Activated CD8-positive, alpha-beta memory T cell treated with anti-CD3 and anti-CD28 coated beads for 48 hours (primary cell): ENCODE data around the gene CHMP4B.

Source experiments
- DNase-seq, 3 experiments: peaks; one replicate each; pipeline ENCODE4 v3.0.0-alpha.2; 2020; ENCODE audit warnings: low read depth in 2 of 3, low spot score in 2 of 3

Gene CHMP4B

DNA sequence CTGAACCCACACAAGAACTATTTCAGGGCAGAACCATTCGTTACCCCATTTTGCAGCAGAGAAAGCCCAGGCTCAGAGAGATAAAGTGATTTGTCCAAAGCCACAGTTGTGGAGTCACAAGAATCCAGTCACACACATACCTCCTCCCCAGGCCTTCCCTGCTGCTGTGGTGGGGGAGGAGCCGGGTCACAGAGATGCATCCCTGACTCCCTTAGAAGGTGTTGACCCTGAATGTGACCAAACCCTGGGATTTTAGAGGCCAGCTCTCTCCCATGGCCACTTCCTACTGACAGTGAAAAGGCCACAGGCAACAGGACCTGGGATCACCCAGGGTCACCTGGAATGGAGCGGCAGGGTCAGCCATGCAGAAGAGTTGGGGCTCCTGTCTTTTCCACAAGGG, 48.6 kb downstream of the CHMP4B start:
- no peak for DNase-seq

DNA sequence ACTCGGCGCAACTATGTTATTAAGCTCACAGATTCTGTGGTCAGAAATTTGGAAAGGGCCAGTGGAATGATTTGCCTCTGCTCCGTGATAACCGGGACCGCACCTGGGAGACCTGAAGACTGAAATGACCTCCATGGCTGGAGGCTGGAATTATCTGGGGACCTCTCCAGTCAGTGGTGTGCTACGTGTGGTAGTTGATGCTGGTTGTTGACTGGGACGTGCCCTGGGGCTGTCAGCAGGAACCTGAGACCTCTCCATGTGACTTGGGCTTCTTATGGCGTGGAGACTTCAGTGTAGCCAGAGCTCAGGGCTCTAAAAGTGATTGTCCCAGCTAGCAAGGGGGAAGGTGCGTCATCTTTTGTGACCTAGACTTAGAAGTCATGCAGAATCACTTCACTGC, 50.3 kb downstream of the CHMP4B start:
- no peak for DNase-seq

DNA sequence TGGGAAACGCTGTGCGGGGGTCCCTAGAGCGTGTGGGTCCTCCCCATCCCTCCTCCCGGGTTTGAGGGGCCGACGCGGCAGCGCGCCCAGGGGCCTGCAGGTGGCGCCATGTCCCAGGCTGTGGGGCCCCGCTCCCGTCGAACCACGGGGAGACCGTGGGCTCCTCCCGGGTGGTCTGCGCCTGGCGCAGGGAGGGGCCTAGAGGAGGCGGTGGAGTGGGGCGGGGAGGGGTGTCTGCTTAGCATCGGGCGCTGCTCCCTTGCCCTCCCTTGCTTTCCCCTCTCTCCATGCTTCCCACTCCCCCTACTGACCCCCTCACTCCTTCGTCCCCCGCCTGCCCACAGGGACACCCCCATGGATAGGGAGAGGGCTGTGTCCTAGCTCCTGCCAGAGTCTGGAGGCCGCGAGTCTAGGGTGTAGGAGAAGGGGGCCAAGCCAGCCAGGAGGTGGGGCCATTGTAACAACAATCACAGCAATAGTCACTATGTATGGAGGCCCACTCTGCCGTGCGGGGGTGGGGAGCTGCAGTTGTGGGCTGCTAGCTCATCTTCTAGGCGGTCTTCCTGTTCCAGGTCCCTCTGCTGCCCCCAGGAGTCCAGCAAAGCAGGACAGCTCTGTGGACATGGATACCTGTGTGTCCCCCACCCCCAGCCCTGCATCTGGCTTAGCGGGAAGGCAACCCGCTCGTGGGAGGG, 51.7 kb downstream of the CHMP4B start:
- peak in 2 of 3 experiments; percentile 21 to 49 for DNase-seq

DNA sequence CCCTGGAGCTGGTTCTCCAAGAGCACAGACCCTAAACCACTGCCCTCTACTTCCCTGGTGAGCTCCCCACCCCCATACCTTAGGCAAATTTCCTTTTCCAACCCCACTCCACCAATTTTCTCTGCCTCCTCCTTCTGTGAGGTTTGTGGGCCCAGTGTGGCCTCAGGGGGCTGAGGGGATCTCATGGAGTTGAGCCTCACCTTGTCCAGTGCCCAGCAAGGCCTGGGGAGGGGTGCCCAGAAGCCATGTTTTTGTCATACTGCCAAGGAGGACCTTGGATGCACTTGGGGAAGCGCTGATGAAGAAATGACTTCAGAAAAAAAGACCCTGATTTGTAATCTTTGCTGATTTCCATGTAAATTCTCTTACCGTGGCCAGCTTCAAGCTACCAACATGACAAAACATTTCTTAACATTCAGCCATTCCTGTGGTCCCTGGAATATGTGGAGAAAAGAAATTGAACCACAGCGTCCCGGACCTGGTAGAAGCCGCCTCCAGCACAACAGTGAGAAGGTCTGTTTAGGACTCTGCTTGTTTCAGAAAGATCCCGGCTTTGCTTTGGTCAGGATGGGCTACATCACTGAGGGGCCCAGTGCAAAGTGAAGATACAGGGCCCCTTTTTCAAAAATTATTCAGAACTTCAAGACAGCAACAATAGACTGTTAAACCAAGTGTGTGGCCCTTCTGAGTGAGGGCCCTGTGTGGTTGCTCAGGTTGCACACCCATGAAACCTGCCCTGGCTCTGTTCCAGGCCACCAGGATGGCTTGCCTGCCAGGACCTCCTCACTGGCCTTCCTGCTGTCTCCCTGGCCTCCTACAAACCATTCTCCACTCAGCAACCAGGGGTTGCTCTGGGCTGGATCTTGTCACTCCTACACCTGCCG, 52.5 kb downstream of the CHMP4B start:
- no peak for DNase-seq

DNA sequence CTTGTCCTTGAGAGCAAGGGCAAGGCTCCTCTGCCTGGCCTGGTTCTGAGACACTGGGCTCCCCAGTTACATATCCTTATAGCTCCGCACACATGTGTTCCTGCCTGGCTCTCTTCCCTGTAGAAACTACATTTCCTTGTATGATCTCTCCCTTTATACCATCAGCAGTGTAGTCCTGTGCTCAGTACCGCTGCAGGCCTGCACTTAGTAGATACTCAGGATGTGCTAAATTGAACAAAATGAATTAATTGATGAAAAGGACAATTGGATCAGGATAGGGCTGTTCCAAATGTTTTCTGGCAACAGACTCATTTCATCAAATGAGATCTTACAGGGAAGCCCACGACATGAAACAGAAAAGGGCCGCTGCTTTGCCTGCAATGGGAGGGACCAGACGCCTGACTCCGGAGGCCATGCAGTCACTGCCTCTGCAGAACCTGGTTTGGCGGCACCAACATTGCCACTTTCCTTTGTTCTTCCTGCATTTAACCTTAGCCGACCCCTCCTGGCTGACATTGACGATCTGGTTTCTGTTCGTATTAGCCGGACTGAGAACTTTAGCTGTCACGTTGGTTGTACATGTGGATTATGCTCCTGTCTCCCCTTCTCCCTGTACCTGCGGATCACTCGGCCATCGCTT, 53.3 kb downstream of the CHMP4B start:
- DNase-seq, result no peak

DNA sequence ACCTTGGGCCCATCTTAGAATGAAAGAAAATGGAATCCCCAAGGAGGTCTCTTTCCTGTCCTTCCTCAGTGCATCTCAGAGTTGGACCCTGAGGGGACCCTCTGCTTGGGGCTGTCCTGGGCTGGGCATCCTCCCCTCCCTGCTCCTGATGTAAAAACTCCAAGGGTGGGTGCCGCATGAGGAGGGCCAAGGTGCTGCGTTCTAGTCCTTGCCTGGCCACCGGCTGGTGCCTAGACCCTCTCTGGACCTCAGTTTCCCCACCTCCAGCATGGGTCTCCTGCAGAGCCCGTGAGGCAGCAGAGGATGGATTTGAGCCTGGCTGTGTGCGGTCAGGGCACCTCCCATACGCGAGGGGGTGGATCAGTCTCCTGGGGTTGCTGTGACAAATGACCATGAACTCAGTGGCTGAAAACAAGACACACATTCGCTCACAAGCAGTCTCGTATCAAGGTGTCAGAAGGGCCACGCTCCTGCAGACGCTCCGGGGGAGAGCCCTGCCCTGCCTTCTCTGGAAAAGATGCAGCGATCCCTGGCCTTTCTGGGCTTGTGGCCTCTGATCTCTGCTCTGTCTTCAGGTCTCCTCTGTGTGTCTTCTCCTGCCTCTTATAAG, 54.7 kb downstream of the CHMP4B start:
- no peak for DNase-seq

DNA sequence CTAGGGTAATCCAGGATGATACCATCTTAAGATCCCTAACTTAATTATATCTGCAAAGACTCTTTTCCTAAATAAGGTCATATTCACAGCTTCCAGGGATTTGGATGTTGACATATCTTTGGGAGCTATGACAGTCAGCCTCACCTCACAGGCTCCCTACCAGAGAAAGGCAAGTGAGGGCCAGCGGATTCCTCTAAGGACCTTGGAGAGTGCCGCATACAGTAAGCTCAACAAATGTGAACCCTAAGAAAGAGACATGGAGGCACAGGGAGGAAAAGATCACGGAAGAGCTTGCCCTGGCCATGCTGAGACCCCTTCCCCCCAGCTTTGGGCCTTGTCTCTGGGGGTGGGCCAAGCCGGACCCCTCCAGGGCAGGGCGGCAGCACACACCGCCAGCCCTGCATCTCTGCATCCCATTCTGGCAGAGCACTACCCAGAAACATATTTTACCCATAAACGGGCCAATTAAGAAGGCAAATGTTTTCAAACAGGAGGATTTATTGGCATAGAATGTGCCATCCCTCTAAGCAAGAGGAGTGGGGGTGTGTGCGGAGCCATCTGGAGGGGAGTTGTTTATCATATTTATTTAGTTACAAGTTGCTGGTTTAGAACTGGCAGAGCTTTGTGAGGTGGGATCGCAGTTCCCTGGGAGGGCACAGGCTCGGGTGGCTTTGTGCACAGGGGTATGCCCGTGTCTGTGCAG, 55.4 kb downstream of the CHMP4B start:
- no peak for DNase-seq

DNA sequence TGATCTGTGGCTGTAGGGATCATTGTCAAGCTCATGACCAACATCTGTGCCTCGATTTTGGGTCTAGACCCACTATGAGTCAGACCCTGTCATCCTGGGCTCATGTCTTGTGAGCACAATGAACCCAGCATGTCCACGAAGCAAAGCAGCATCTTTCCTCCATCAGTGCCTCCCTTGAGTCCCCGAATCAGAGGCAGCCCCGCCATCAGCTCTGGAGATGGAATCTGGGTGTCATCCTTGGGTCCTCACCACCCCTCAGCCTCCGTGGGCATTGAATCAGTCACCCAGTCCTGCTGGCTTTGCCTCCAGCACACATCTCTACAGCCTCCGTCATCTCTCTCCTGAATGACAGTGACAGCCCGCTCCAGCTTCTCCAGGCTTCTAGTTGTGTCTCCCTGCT, 56.9 kb downstream of the CHMP4B start:
- no peak for DNase-seq

DNA sequence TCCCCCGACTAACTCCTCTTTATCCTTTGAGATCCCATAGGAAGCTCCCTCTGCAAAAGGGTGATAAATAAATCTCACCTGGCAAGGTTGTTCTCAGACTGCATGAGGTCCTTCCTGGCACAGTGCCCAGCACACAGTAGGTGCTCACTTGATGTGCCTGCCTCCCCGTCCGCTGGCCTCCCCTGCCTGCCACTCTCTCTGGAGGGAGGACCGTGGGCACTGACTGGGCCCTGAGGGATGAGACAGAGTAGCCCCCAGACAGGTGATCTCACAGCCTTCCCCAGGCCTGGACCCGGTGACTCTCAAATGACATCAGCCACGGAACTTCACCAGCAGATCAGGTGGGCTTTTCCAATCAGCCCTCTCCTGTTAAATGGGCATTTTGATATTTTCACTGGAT, 57.4 kb downstream of the CHMP4B start:
- no peak for DNase-seq

DNA sequence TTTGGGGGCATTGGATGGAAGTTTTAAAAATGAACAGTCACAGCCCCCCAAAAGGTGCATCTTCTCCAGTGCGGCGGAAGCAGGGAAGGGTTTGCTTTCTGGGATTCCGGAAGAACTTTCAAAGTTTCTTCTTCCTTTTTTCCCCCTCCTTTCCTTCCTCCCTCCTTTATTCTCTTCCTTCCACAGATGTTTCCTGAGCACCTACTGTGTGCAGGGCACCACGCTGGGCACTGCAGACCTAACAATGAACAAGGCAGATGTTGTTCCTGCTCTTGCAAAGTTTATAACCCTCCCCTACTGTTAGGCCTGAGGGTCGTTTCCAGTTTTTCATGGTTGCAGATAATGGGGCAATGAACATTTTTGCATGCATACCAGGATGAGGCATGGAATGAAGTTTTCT, 58.1 kb downstream of the CHMP4B start:
- DNase-seq, result no peak

DNA sequence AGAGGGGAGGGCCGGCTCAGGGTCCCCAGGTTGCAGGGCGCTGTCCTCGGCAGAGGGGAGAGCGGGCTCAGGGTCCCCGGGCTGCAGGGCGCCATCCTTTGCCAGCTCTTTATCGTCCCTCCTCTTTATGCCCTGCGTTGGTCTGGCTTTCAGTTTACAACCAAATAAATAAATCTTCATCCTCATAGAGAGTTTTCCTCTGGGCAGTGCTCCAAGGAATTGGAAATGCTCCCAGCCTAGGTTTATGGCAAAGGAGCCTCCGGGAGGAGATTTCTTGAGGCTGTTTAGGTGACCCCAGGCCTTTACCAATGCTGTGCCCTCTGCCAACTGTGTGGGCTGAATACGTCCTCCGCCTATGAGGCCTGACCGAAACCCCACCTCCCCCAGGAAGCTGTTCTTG, 60.2 kb downstream of the CHMP4B start:
- no peak for DNase-seq

DNA sequence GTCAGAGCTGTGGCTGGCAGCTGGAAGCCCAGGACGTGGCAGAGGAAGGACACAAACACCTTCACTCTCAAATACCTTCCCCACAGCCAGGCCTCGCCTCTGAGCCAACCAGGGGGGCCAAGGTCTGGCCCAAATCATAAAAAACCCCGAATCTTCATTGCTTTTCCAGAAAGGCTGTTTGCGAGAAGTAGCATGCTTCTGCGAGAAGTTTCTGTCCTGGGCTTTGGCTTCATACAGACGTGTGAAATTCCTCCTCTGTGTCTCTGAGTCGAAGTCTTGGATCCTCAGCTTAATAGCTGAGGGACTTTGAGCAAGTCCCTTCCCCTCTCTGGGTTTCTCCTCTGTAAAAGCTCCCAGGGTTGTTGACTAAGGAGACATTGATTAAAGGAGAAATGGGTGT, 63.0 kb downstream of the CHMP4B start:
- DNase-seq, result no peak

DNA sequence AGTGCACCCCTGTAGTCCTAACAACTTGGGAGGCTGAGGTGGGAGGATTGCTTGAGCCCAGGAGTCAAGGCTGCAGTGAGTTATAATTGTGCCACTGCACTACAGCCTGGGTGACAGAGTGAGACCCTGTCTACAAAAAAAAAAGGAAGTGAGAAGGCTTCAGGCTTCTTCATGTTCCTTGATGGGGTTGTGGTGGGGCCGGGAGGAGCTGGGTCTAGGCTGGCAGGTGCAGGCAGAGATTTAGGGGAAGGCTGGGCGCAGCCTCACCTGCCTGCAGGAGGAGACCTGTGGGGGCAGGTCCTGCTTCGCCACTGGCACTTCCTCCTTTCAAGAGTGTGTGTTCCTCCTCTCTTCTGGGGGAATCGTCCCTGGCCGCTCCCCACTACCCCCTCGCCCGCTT, 63.9 kb downstream of the CHMP4B start:
- no peak for DNase-seq

DNA sequence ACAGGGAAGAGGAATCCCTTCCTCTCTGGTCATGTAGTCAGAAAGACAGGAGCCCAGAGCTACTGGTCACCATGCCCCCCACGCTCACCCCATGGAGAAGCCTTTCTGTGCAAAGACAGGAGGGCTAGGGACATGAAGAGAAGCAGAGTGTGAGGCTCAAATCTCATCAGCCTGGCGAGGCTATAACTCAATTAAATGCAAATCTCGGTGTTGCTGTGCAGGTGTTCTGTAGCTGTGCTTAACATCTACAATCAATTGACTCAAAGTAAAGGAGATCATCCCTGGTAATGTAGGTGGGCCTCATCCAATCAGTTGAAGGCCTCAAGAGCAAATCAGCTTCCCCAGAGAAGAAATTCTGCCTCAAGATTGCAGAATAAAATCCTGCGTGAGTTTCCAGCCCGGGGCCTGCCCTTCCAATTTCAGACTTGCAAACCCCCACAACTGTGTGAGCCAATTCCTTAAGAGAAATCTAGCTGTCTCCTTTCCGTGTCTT, 64.4 kb downstream of the CHMP4B start:
- no peak for DNase-seq

DNA sequence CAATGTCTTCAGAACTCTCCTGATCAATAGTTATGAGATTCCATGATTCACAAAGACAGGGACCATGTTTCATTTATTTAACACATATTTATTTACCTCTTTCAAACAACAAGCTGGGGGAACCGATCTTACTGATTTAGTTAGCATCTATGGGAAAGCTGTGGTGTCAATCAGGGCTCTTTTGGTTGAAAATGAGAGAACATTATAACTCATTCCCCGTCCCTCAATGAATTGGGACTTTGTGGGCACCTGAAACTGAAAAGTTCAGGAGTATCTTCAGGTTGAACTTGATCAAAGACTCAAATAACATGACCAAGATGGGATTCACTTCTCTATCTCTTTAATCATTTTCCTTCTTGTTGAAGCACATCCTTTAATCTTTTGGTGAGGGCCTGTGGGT, 67.4 kb downstream of the CHMP4B start:
- no peak for DNase-seq

DNA sequence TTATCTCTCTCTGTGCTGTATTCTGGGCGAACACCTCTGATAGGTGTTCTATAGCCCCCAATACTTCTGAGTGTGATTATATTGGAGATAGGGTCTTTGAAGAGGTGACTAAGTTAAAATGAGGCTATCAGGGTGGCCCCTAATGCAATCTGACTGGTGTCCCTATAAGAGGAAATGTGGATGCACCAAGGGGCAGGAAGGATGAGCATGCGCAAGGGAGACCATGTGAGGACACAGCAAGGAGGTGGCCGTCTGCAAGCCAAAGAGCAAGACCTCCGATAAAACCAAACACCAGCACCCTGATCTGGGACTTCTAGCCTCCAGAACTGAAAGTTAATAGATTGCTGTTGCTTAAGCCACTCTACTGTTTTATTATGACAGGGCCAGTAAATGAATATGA, 69.2 kb downstream of the CHMP4B start:
- DNase-seq, result no peak

DNA sequence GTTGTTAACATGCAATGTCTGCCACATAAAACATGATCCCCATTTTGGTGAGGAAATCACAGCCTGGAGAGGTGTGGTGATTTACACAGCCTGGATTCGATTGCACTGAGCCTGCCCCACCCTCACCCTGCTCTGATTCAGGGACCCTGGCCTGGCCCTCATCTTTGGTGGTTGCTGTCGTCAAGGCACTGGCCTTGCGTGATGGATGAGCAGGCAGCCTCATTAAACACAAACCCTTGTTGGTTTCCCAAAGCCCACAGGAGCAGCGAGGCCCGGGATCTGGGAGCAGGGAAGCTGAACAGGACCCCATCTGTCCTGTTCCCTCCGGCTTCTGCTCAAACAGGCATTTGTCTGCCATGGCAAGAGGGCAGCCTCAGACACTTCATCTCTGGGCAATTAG, 70.8 kb downstream of the CHMP4B start:
- no peak for DNase-seq

DNA sequence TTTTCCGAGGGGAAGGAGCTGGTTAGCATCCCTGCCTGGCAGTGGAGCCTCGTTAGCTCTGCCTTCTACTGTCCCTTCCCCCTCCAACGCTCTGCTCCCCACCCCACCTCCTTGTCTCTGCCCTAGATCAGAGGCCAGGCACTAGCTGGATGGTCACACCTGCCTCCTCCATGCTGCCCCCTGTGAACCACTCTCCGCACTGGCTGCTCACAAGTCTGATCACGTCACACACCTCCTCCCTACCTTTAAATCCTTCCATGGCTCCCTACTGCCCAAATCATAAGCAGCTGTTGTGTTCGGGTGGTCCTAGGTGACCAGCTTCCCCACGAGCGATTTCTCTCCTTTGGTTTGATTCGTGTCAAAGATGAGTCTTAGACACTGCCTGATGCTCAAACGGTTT, 71.3 kb downstream of the CHMP4B start:
- DNase-seq, result no peak

DNA sequence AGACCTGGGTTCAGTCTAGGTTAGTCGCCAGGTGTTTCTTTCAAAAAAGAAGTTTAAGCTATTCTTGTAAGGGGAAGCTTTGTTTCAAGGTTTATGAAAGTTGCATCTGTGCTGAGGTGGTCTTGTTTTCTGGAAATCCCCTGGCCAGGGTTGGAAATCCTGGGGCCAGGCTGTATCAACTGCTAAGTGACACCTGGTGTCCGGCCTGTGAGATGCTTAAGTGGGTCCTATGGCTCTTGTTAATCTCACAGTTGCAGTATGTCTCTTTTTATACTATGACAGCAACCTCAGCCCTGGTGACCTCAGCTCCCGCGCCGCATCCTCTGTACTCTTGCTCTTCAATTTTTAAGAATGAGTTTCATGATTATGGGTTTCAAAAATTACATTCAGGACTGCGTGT, 72.0 kb downstream of the CHMP4B start:
- no peak for DNase-seq

DNA sequence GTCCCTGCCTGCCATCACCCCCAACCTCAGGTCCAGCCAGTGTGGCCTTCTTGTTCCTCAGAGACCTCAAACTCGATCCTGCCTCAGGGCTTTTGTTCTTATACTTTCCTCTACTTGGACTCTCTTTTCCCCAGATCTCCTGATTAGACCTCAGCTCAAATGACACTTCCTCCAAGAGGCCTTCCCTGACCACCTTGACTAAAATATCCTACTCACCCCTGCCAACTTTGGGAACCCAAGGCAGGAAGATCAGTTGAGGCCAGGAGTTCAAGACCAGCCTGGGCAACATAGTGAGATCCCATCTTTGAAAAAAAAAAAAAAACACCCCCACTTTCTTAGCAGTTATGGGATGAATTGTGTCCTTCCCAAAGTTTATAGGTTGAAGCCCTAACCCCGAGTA, 73.5 kb downstream of the CHMP4B start:
- no peak for DNase-seq

DNA sequence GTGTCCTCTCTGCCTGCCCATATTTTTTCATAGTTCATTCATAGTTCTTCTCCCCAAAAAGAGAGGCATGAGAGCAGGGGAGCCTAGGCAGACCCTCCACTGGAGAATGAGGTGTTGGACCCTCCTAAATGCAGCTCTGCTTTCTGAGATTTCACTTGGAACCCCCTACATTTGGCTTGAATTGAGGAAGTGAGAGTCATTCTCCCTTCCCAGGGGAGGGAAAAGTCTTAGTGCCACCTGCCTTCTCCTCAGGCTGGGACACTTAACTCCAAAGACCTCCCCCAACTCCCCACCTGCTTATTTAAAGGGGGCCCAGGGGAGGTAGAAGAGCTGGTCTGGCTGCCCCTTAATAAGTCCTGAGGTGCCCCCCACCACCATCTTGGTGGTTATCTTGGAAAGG, 78.2 kb downstream of the CHMP4B start:
- no peak for DNase-seq
